GM21367 (cell line): ENCODE results near the gene TMC2.
"Not testable (repeated sequence)": the region's sequence is repeated elsewhere in the genome, so short reads cannot be mapped to it uniquely, and the experiment has no call there.

Experiments
- ATAC-seq: cut with Tn5 transposase; IDR thresholded peaks from one replicate; pipeline ENCODE4 v1.9.1; 2021; ENCODE audit not compliant: unreplicated experiment

TMC2 gene

DNA sequence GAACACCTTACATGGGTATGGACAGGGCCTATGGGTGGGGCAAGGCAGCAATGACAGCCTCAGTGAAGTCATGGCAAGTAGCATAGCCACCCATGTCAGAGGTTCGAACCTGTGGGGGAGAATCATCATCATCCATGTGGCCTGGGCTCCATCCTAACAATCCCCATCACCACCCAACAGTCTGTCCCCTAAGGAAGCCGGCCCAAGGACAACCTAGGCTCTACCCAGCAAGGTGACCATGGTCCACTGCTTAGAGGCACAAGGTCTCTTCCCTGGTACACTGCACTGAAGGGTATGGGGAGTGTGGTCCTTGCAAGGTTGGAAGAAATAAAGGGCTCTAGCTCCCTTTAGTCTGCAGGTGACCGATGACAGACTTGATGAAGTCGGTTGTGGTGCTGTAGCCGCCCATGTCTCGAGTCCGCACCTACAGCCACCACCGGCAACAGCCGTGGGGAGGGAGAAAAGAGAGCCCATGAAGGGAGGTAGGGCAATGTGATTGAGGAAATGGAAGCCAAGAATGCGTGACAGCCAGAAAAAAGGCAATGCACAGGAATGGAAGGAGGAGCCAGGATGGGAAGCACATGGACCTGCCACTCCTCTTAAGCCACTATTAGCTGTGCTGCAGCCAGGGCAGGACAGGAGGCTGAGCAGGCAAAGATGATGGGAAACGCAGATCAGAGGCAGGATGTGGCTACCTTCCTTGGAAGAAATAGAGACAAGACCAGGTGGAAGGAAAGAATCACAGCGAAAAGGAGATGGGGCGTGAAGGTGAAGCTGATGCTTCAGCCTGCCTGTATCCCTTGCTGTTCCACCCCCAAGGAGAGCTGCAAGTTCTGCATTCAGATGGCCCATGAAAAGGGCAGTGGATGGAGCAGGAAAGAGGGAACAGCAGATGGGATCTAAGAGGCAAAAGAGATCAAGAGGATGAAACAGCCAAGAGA is 122.3 kb downstream of the TMC2 start:
- no peak for ATAC-seq

DNA sequence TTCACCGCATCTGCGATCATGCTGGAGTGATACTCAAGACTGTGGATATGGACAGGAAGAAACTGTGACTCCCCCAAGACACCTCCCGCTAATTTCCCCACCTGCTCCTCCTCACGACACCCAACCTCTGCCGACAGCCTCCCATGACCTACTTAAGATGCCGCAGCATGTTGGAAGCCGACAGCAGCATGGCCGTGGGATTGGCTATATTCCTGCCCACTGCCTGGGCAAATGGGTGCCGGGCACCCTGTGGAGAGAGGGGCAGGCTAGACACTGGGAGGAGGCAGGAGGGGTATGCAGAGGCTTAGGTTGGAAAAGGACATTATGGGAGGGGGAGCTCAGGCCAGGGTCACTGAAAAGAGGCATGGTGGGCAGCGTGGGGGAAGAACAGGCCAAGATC is 123.2 kb downstream of the TMC2 start:
- no peak for ATAC-seq

DNA sequence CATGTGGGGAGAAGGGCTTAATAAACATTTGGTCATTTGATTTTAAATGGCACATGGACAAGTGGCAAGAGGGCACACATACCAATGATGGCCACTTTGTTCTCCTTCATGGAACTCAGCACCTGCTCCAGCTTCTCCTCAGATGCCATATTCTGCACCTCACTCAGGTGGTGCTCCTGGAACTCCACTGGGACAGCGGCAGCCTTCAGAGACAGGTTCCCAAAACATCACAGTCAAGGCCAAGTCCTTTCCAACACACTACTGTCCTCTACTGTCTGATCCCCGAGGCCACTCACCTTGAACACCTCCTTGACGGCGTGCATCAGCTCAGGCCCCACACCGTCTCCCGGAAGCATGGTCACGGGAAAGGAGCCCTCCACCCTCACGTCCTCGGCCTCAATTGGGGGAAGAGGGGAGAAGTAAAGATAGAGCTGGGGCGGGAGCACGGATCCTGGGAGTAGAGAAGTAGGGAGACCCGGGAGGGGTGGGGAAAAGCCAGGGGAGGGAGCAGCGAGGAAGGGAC is 127.1 kb downstream of the TMC2 start:
- ATAC-seq, result no peak

DNA sequence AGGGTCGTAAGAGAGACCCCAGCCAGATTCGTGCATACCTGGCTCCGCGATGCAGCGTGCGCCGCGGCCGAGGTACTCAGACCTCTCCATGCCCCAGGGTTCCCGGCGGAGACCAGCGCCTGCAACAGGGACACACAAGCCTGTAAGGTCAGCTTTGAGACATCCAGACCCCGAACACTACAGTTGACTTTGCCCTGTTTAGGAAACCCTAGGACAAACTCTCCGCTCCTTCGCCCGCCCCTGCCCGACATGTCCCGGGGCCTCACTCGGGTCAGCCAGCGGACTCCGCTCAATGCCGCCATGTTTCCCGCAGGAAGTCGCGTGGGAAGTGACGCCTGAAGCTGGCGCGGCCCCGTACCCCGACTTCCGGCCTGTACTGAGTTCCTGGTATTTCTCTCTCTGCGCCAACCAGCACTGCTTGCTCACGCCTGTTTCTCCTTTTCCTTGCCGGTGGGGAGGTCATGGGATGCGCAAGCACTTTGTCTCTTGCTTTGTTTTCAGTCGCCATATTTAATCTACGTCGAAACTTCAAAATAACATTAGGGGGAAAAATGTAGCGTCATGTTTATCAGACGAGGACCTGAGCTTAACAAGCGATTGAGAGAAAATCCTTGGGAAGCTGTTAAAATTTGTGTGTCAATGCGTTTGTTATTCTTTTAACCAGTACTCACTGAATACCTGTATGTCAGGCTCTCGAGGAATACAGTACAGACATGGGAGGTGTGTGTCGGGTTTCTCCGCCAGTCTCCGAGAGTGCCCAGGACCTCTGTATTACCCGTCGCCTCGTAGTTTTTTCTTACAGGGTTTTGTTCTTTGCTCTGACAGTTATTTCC is 127.7 kb downstream of the TMC2 start, which contains the start of gene IDH3B:
Gene IDH3B, minus strand, starts transcription at position 330 of the 833 bp plus-strand sequence. Its CDS starts 28 bp downstream, at position 302.
- ATAC-seq, result peak; percentile 73

DNA sequence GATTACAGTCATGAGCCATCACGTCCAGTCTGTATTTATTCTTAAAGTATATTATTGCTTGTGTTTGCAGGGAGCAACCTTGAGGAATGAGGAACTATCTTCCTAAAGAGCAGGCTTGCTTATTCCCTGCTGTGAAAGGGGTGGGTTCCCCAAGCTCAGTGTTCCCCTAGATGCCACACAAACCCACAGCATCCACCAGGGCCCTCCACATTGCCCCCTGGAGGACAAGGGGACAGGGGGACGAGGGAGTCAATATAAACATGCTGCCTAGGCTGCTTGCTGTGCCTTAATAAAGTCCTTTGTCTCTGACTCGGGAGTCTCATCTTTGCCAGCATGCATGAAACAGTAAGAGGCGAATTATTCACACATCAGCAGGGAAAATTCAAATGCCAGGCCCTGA is 135.6 kb downstream of the TMC2 start:
- no peak for ATAC-seq

DNA sequence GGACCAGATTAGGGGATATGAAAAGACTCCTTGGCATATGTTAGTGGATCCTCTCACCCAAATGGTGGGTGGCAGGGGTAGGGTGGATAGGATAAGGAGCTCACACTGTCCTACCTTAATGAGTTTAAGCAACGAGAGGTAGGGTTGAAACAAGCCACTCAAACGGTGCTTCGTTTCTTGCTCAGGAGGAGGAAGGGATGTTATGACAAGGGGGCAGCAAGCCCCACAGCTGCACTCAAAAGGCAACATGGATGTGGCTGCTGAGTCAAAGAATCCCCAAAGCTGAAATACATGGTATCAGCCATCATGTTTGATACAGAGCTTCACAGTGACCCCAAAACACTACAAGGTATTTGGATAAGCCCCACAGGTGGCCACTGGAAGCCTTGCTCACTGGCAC is 136.1 kb downstream of the TMC2 start:
- ATAC-seq, result no peak

DNA sequence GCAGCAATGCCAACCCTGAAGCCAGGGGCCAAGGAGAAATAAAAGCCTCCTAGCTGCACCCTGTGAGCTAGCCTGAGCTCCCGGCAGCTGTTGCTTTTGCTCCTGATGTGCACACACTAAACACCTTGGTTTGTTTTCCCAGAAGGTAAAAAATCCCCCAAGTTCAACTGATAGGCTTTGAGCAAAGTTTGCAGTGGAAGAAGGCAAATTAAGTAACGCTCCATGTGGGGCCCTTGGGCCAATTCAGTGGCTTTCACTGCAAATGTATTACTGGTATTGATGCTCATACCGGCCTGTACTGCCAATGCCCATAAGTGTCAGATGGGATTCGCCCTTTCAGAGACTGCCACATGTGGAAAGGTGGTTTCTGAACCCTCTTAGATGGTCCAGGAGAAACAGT is 137.1 kb downstream of the TMC2 start:
- no peak for ATAC-seq

DNA sequence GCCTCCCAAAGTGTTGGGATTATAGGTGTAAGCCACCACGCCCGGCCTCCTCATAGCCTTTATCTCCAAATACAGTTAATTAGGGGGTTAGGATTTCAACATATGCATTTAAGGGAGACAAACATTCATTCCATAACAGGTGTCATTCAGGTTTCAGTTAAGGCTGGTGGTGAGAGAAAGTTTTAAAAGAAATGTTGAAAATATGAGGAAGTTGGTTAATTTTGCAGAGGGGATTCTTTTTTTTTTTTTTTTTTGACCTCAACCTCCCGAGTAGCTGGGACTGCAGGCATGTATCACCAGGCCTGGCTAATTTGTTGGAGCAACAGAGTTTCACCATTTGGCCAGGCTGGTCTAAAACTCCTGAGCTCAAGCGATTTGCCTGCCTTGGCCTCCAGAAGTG is 143.7 kb downstream of the TMC2 start:
- ATAC-seq, result no peak

DNA sequence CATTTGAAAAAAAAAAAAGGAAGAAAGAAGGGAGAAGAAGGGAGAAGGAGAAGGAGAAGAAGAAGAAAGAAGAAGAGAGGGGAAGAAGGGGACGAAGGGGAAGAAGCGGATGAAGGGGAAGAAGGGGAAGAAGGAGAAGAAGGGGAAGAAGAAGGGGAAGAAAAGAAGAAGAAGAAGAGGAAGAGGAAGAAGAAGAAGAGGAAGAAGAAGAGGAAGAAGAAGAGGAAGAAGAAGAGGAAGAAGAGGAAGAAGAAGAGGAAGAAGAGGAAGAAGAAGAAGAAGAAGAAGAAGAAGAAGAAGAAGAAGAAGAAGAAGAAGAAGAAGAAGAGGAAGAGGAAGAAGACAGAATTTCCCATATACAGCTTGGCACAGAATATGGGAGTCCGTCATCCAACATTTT is 145.7 kb downstream of the TMC2 start:
- not testable (repeated sequence) for ATAC-seq

DNA sequence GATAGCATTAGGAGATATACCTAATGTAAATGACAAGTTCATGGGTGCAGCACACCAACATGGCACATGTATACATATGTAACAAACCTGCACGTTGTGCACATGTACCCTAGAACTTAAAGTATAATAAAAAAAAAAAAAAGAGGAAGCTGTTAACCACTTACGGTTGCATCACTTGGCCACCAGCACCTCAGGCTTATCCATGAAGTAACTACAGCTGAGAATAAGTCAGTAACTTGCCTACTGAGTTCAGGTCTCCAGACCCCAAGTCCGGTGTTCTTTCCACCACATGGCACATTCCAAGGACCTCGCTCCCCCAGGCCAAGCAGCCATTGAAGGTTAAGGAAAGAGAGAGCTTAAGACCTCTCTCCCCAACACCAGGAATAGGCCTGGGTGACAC is 148.4 kb downstream of the TMC2 start:
- ATAC-seq, result not testable (repeated sequence)

DNA sequence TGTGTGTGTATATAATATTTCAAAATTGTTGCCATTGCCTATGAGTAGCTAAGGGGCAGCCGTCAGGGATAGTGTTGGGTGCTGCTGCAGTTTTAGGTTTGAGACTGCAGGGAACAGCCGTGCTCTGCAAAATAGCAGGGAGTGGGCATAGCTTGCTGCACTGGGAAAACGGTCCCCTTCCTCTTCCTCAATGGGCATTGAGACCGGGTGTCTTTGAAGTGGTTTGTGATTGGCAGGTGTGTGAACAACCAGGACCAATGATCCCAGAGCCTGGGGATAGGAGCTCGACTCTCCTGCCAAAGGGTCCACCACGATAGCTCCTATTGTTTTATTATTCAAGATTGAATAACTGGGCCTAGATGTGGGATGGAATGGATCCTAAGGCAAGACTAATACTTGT is 151.1 kb downstream of the TMC2 start:
- ATAC-seq, result no peak

DNA sequence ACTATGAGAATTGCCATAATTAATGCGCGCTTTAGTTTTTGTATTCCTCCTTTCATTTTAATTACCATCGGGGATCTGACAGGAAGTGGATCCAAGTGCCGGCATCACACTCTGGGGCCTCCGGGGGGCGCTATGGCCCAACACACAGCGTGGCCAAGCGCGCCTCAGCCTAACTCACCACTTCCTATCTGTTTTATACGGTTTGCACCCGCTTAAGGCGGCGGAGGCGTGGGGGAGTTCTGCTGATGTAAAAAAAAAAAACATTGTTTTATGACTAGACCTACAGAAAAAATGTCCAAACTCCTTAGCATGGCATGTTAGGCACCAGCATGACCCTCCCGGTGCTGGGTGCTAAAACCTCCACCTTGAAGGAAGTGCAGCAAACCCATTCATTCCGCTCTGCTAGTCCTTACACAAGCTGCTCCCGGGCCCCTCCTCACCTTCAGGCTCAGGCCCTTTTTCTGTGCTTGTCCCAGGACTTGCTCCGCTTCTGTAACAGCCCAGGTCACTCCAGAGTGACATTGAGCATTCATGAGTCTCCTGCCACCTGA is 151.7 kb downstream of the TMC2 start:
- ATAC-seq, result no peak

DNA sequence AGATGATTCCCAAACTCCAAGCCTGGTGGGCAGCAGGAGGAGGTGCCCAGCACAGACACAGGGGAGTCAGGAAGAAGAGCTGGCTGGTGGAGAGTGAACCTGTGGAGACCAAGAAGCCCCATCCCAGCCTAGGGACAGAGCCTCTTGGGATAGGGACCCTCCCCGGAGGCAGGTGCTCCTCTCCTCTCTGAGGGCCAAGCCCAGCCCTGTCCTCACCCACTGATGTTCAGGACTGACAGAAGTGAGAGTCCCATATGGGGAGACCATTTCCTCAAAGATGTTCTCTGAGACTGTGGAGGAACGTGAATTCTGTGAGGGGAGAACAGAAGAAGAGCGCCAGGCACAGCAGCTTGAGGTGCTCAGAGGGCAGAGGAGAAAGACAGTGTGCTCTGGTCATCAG is 153.8 kb downstream of the TMC2 start:
- no peak for ATAC-seq

DNA sequence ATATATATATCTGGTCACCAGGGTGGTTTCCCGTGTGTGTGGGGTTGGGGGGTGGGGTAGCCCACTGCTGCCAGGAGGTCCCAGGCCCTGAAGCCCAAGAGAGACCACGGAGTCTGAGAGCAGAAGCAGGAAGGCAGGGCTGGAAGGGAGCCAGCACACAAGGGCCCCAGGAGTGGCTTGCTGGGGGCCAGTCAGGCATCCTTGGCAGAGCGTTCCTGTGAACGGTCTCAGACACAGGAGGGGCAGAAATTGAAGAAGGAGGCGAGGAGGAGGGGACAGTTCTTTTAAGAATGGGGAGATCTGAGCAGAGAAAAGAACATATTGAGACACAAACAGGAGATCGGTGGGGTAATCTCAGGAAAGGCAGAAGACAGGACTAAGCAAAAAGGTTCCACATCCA is 154.3 kb downstream of the TMC2 start:
- no peak for ATAC-seq

DNA sequence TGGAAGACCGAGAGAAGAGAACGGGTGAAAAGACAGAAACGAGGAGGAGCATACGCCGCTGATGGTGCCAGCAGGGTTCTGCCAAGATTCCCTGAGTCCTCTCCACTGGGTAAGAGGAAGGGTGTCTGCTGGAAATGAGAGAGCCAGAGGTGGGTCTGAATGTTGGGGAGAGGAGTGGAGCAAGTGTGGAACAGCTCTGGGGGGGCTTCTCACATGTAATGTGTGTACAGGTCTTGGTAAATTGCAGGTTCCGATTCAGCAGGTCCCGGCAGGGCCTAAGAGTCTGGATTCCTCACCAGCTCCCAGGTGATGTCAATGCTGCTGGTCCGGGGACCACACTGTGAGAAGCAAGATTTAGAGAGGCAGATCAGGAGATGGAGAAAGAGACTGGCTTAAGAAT is 154.8 kb downstream of the TMC2 start:
- no peak for ATAC-seq
